Fibroblast of lung (primary cell): ENCODE results near the gene BASP1. TPM values are rescaled to one million over a fixed set of nuclear protein-coding genes. Genes with fewer than 3 reads are reported as not detected.

ENCODE experiments used
- DNase-seq, 2 donors: peaks; one replicate each; pipeline versions ENCODE4 v3.0.0 to v3.0.0-alpha.2; 2010; ENCODE audit warnings: low read depth in 2 of 2
- H2AFZ ChIP-seq: 2 replicates; pipeline ENCODE4 v1.5.1; 2012; ENCODE audit warnings: low read length, control low read depth, inconsistent platforms
- H3K27ac ChIP-seq: 2 replicates; pipeline ENCODE4 v1.5.1; 2011; ENCODE audit warnings: low read length, control low read depth; ENCODE audit not compliant: insufficient read depth
- H3K27me3 ChIP-seq: 2 replicates; pipeline ENCODE4 v1.5.1; 2011; ENCODE audit warnings: mild to moderate bottlenecking, low read length; ENCODE audit not compliant: control insufficient read depth, insufficient read depth
- H3K36me3 ChIP-seq: 2 replicates; pipeline ENCODE4 v1.5.1; 2011; ENCODE audit warnings: low read length; ENCODE audit not compliant: control insufficient read depth, insufficient read depth
- H3K4me1 ChIP-seq: 2 replicates; pipeline ENCODE4 v1.5.1; 2011; ENCODE audit warnings: low read length; ENCODE audit not compliant: control insufficient read depth, insufficient read depth; ENCODE audit errors: extremely low read depth
- H3K4me2 ChIP-seq: 2 replicates; pipeline ENCODE4 v1.5.1; 2011; ENCODE audit warnings: low read length, control low read depth; ENCODE audit not compliant: insufficient read depth; ENCODE audit errors: extremely low read depth
- H3K4me3 ChIP-seq, 4 experiments: fragments of 200-600 bp in 1 of 4; sonication (generic) in 1 of 4; replicated peaks in 1 of 4; 2 replicates each; pipeline ENCODE4 v1.5.1; 2011 to 2016; ENCODE audit warnings: low read length in 4 of 4, low read depth in 3 of 4, mild to moderate bottlenecking in 3 of 4, control low read depth in 2 of 4, inconsistent platforms in 1 of 4, mixed read lengths in 1 of 4; ENCODE audit not compliant: insufficient read depth in 1 of 4; ENCODE audit errors: control extremely low read depth in 1 of 4
- H3K79me2 ChIP-seq: 2 replicates; pipeline ENCODE4 v1.5.1; 2012; ENCODE audit warnings: mild to moderate bottlenecking, low read length, inconsistent platforms; ENCODE audit not compliant: control insufficient read depth, insufficient read depth
- H3K9ac ChIP-seq: 2 replicates; pipeline ENCODE4 v1.5.1; 2011; ENCODE audit warnings: mild to moderate bottlenecking, low read length, control low read depth; ENCODE audit not compliant: insufficient read depth
- H3K9me3 ChIP-seq: 2 replicates; pipeline ENCODE4 v1.5.1; 2012; ENCODE audit warnings: low read depth, low read length; ENCODE audit not compliant: control insufficient read depth, insufficient read depth
- H4K20me1 ChIP-seq: 2 replicates; pipeline ENCODE4 v1.5.1; 2011; ENCODE audit warnings: low read length; ENCODE audit not compliant: control insufficient read depth, insufficient read depth; ENCODE audit errors: extremely low read depth
- CTCF ChIP-seq, 2 donors: IDR thresholded peaks in 1 of 2; conservative IDR thresholded peaks in 1 of 2; 1 replicate in 1 of 2; 2 replicates in 1 of 2; pipeline ENCODE4 v1.5.1; 2011 to 2012; ENCODE audit warnings: low read length in 2 of 2, control low read depth in 1 of 2, inconsistent platforms in 1 of 2, low read depth in 1 of 2, mild to moderate bottlenecking in 1 of 2
- EZH2 ChIP-seq: IDR thresholded peaks from 2 replicates; pipeline ENCODE4 v1.5.1; 2012; ENCODE audit warnings: low read length, control low read depth, mild to moderate bottlenecking; ENCODE audit errors: missing control alignments
- polyA plus RNA-seq, 2 donors: library from polyadenylated mRNA; depleted of rRNA in 1 of 2; stranded (reverse) in 1 of 2; unstranded in 1 of 2; fragments of >200 nt; gene quantifications; 2 replicates each; pipeline ENCODE4 v1.2.1, GENCODE V29; 2011 to 2012; ENCODE audit warnings: missing spikeins in 1 of 2
- total RNA-seq: library from RNA; depleted of rRNA; stranded (reverse); fragments of >200 nt; gene quantifications from 2 replicates; pipeline ENCODE4 v1.2.1, GENCODE V29; 2014

BASP1 gene
- total and polyA plus RNA-seq, 2 donors (not counting 1 experiment from before 2014, with no cell fraction given): 186 to 248 TPM

DNA sequence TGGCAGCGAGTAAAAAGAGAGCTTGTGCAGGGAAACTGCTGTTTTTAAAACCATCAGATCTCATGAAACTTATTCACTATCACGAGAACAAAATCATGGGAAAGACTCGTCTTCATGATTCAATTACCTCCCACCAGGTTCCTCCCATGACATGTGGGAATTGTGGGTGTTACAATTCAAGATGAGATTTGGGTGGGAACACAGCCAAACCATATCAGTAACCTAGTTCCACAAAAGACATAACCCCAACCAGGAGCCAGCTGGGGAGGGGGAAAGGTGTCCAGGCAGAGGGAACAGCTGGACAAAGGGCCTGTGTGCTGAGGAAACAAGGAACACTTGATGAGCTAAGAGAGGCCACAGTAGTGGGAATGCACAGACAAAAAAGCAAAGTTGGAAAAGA, 71.1 kb downstream of the BASP1 start:
- Histone ChIP-seq H3K4me1 (no peaks in the 10 kb centered on the region), H4K20me1 (no peaks in the 10 kb centered on the region), H3K27me3 (no peaks in the 10 kb centered on the region), H2AFZ (no peak overlapping the region), H3K9me3 (no peaks in the 10 kb centered on the region), H3K4me3 (no peak overlapping the region), H3K27ac (no peak overlapping the region), H3K9ac (no peak overlapping the region), H3K36me3 (no peaks in the 10 kb centered on the region), H3K4me2 (no peak overlapping the region), H3K79me2 (no peaks in the 10 kb centered on the region)
- DNase-seq: no peak
- TF ChIP-seq CTCF (conservative IDR thresholded peaks at IDR 0.05 in 1 of 2, IDR thresholded peaks at IDR 0.05 in 1 of 2; ENCODE audit: low read depth in 1 of 2, low read length in 2 of 2): no peak
- no peak for TF ChIP-seq EZH2

GRCh38 chr5:17289681-17290539, 72.5 kb downstream of the BASP1 start:
- DNase-seq: peak in 1 of 2 donors; percentile 79
- no peak overlapping the region for H3K9ac ChIP-seq

DNA sequence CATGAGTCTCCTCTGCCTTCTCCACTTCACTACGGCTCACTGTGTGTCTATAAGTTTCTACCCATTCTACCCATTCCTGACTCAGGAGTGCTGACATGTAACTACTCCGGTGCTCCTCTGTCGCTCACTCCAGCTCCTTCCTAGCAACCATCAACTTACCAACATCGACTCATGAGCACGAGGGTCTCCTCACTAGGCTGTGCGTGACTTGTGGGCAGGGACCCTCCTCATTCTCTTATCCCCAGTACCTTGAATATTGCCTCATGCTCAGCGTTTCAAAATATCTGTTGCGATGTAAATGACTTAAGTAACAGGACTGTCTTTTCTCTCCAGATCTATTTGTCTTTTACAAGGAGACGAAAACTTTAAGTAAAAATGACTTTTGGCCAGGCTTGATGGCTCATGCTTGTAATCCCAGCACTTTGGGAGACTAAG, 73.1 kb downstream of the BASP1 start:
- Histone ChIP-seq H3K4me2 (peak overlapping the region; percentile 13), H3K27ac (no peak overlapping the region), H3K4me3 (no peak overlapping the region), H3K9me3 (no peaks in the 10 kb centered on the region), H3K27me3 (no peaks in the 10 kb centered on the region), H4K20me1 (no peaks in the 10 kb centered on the region), H3K4me1 (no peaks in the 10 kb centered on the region), H3K79me2 (no peaks in the 10 kb centered on the region), H3K9ac (no peak overlapping the region), H2AFZ (no peak overlapping the region), H3K36me3 (no peaks in the 10 kb centered on the region)
- no peak for DNase-seq
- TF ChIP-seq CTCF (conservative IDR thresholded peaks at IDR 0.05 in 1 of 2, IDR thresholded peaks at IDR 0.05 in 1 of 2; ENCODE audit: low read depth in 1 of 2, low read length in 2 of 2) (no peak), EZH2 (no peak)

More at GRCh38 chr5:17289681-17290539, 72.5 kb downstream of the BASP1 start:
- Histone ChIP-seq H3K27me3 (no peaks in the 10 kb centered on the region), H3K4me1 (no peaks in the 10 kb centered on the region), H3K27ac (no peak overlapping the region), H4K20me1 (no peaks in the 10 kb centered on the region), H3K9me3 (no peaks in the 10 kb centered on the region), H2AFZ (no peak overlapping the region), H3K4me2 (peak overlapping the region; percentile 13), H3K36me3 (no peaks in the 10 kb centered on the region), H3K4me3 (no peak overlapping the region), H3K79me2 (no peaks in the 10 kb centered on the region)
- TF ChIP-seq CTCF (conservative IDR thresholded peaks at IDR 0.05 in 1 of 2, IDR thresholded peaks at IDR 0.05 in 1 of 2; ENCODE audit: low read depth in 1 of 2, low read length in 2 of 2): no peak
- no peak for TF ChIP-seq EZH2
